Panc1 (cell line): ENCODE results near the gene PCED1A. TPM values are rescaled to one million over a fixed set of nuclear protein-coding genes. Genes with fewer than 3 reads are reported as not detected.
A peak's percentile ranks its signal among the peaks of the same experiment; 100 is the strongest.

Source experiments
- ATAC-seq: fragments of 200-7000 bp; cut with Tn5 transposase; 2 replicates; pipeline ENCODE4 v1.9.1; 2020; ENCODE audit warnings: mild to moderate bottlenecking, moderate library complexity
- BruUV-seq: library from RNA; stranded (reverse); fragments of 400-500 nt; replicated peaks from 2 replicates; lab custom pipeline; 2021; lab: Mats Ljungman, UMichigan
- CTCF ChIA-PET: fragments of 300-600 bp; sonication (Branson Sonifier 250); formaldehyde crosslinking; loops from one replicate; lab custom pipeline; 2022; ENCODE audit warnings: antibody characterized with exemption; lab: Charles Lee
- POLR2A ChIA-PET: fragments of 300-600 bp; sonication (Branson Sonifier 250); formaldehyde crosslinking; loops from one replicate; lab custom pipeline; 2022; ENCODE audit warnings: antibody characterized with exemption; lab: Charles Lee
- DNase-seq: peaks from one replicate; pipeline ENCODE4 v3.0.0-alpha.2; 2010; ENCODE audit warnings: low read depth, low spot score
- H3K27ac ChIP-seq: 2 replicates; pipeline ENCODE4 v1.5.1; 2011; ENCODE audit warnings: mild to moderate bottlenecking, low read length, inconsistent platforms
- H3K27me3 ChIP-seq: fragments of 200-500 bp; sonication (Bioruptor generic); 2 replicates; pipeline ENCODE4 v1.6.0; 2014; ENCODE audit warnings: low read length, inconsistent platforms; ENCODE audit not compliant: control insufficient read depth, insufficient read depth
- H3K36me3 ChIP-seq: fragments of 200-500 bp; sonication (Bioruptor generic); 2 replicates; pipeline ENCODE4 v1.5.1; 2014; ENCODE audit warnings: inconsistent platforms, mild to moderate bottlenecking, low read length, moderate library complexity; ENCODE audit not compliant: control insufficient read depth, insufficient read depth
- H3K4me1 ChIP-seq: 2 replicates; pipeline ENCODE4 v1.5.1; 2011; ENCODE audit warnings: inconsistent platforms, mild to moderate bottlenecking, low read length, moderate library complexity; ENCODE audit not compliant: control insufficient read depth, insufficient read depth
- H3K4me3 ChIP-seq, 2 experiments: 2 replicates each; pipeline ENCODE4 v1.5.1; 2011 to 2012; ENCODE audit warnings: low read depth in 2 of 2, low read length in 2 of 2, mild to moderate bottlenecking in 2 of 2, inconsistent platforms in 1 of 2, moderate library complexity in 1 of 2
- H3K9me3 ChIP-seq: fragments of 200-500 bp; sonication (Bioruptor generic); 2 replicates; pipeline ENCODE4 v1.5.1; 2014; ENCODE audit warnings: low read depth, mild to moderate bottlenecking, inconsistent platforms, low read length, moderate library complexity; ENCODE audit not compliant: control insufficient read depth, insufficient read depth
- POLR2AphosphoS5 ChIP-seq: IDR thresholded peaks from 2 replicates; pipeline ENCODE4 v1.6.1; 2012; ENCODE audit warnings: mild to moderate bottlenecking, low read depth, low read length, moderate library complexity
- REST ChIP-seq, 2 experiments: IDR thresholded peaks; 2 replicates each; pipeline ENCODE4 v1.6.1; 2011 to 2012; ENCODE audit warnings: low read depth in 2 of 2, control low read depth in 1 of 2, low read length in 1 of 2, mild to moderate bottlenecking in 1 of 2, moderate library complexity in 1 of 2; ENCODE audit not compliant: insufficient read depth in 1 of 2
- SIN3A ChIP-seq: IDR thresholded peaks from 2 replicates; pipeline ENCODE4 v1.6.1; 2012; ENCODE audit warnings: low read depth, mild to moderate bottlenecking, low read length, moderate library complexity, borderline replicate concordance; ENCODE audit not compliant: insufficient read depth
- TCF7L2 ChIP-seq: IDR thresholded peaks from 2 replicates; pipeline ENCODE4 v1.6.1; 2011; ENCODE audit warnings: mild to moderate bottlenecking, low read depth, low read length, inconsistent platforms
- in situ Hi-C: cut with HindIII; loops from 2 replicates; pipeline ENCODE4 v1.10.0; 2016; ENCODE audit warnings: low sequenced_read_pairs, low pct_unique_long_range_greater_than_20kb
- intact Hi-C: fragments of 100-400 bp; cut with micrococcal nuclease; formaldehyde crosslinking; loops from one replicate; pipeline ENCODE4 v1.10.0; 2022; ENCODE audit not compliant: unreplicated experiment
- total RNA-seq: library from RNA; stranded (reverse); gene quantifications from one replicate; pipeline ENCODE4 v1.2.1, GENCODE V29; 2021; ENCODE audit not compliant: unreplicated experiment
- TF ChIP-seq, protein P1 (sequence below): fragments of 450-650 bp; IDR thresholded peaks from 2 replicates; pipeline ENCODE4 v1.5.1; 2017; ENCODE audit warnings: mild to moderate bottlenecking

PCED1A gene
- total RNA-seq, 1 experiment from 2014 or later = 42.1 TPM

DNA sequence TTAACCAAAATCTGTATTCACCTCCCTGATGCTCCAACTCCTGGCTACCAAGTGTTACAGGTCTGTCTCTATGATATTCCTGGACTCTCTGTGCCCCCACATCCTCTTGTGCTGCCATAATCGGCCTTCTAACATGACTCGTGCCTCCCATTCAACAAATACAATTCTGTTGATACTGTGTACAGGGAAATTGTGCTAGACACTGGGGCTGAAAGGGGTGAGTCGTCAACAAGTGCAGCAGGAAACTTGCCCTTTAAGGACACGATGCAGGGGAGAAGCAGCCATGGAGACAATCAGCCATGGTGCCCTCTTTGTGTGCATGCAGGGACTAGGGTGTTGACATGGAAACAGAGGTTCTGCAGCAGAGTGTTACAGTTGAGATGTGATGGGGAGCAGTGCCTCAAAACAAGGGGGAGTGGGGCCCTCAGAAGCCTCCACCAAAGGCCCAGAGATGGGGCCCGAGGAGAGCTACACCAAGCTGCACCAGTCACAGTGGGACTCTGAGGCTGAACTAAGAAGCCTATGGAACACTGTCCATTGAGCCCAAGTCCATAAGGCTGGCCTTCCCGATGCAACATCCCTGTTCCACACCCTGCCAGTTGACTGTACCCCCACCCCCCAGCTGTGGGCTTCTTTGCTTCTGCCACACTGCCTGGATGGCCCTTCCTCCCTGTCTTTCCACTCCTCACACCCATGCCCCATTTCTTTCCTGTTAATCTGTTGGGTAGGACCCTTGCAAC, 3.1 kb downstream of the PCED1A start:
- Histone ChIP-seq H3K27ac (no peak overlapping the region), H3K36me3 (no peaks in the 10 kb centered on the region), H3K27me3 (no peaks in the 10 kb centered on the region), H3K4me1 (no peaks in the 10 kb centered on the region), H3K4me3 (no peak overlapping the region), H3K9me3 (no peaks in the 10 kb centered on the region)
- in situ Hi-C loops = no loop called here
- BruUV-seq = no TSS peak
- intact Hi-C loops = no loop called here
- ChIA-PET POLR2A (no interaction called here), CTCF (no interaction called here)
- no peak for DNase-seq
- no peak for ATAC-seq
- no peak for TF ChIP-seq POLR2AphosphoS5

DNA sequence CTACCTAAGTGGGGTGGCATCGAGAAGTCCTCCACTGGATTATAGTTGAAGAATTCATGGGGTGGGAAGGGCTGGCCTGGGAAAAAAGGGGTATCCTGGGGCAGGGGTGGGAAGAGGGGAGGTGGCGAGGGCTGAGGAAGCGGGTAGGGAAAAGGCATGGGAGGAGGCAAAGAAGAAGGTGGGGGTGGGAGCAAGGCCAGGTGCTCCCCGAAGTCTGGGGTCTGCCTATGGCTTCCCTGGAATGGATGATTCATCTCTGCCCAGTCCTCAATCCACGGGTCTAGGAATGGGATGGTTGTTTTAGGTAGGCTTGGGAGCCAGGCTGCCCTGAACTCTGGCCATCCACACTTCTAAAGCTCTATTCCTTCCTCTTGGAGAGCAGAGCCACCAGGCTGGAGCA, 4.4 kb downstream of the PCED1A start:
- ChIA-PET CTCF (no interaction called here), POLR2A (no interaction called here)
- in situ Hi-C loops (no loop called here), intact Hi-C loops (no loop called here)
- Histone ChIP-seq H3K27me3 (no peaks in the 10 kb centered on the region), H3K27ac (no peak overlapping the region), H3K4me3 (no peak overlapping the region), H3K4me1 (no peaks in the 10 kb centered on the region), H3K9me3 (no peaks in the 10 kb centered on the region), H3K36me3 (no peaks in the 10 kb centered on the region)
- TF ChIP-seq SIN3A (no peak), REST (IDR thresholded peaks at IDR 0.05; ENCODE audit: insufficient read depth in 1 of 2, low read depth in 2 of 2, low read length in 1 of 2) (no peak), TCF7L2 (no peak), POLR2AphosphoS5 (0 out of 2 replicates have a peak, but pooled peaks have one; percentile 18)
- TF ChIP-seq, protein P1, sequence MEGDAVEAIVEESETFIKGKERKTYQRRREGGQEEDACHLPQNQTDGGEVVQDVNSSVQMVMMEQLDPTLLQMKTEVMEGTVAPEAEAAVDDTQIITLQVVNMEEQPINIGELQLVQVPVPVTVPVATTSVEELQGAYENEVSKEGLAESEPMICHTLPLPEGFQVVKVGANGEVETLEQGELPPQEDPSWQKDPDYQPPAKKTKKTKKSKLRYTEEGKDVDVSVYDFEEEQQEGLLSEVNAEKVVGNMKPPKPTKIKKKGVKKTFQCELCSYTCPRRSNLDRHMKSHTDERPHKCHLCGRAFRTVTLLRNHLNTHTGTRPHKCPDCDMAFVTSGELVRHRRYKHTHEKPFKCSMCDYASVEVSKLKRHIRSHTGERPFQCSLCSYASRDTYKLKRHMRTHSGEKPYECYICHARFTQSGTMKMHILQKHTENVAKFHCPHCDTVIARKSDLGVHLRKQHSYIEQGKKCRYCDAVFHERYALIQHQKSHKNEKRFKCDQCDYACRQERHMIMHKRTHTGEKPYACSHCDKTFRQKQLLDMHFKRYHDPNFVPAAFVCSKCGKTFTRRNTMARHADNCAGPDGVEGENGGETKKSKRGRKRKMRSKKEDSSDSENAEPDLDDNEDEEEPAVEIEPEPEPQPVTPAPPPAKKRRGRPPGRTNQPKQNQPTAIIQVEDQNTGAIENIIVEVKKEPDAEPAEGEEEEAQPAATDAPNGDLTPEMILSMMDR = no peak
- ATAC-seq (no peak), DNase-seq (no peak)
- no TSS peak for BruUV-seq

- CTCF ChIA-PET = no interaction called here
- no peak for ATAC-seq
Observed at GRCh38 chr20:2835331-2835796, 5.1 kb downstream of the PCED1A start.

More at GRCh38 chr20:2835331-2835796, 5.1 kb downstream of the PCED1A start:
- H3K4me1 ChIP-seq = no peaks in the 10 kb centered on the region
- no TSS peak for BruUV-seq
- intact Hi-C loops (no loop called here), in situ Hi-C loops (no loop called here)
- DNase-seq = no peak
- no peak overlapping the region for H3K4me3 ChIP-seq
- POLR2A ChIA-PET = no interaction called here
- H3K27me3 ChIP-seq = no peaks in the 10 kb centered on the region
- H3K36me3 ChIP-seq = no peaks in the 10 kb centered on the region
- H3K9me3 ChIP-seq = no peaks in the 10 kb centered on the region
- TF ChIP-seq, protein P1 = no peak
- TF ChIP-seq SIN3A (no peak), REST (IDR thresholded peaks at IDR 0.05; ENCODE audit: insufficient read depth in 1 of 2, low read depth in 2 of 2, low read length in 1 of 2) (no peak), POLR2AphosphoS5 (no peak), TCF7L2 (no peak)
- no peak overlapping the region for H3K27ac ChIP-seq
